Esophagus squamous epithelium (tissue), 5 donors: ENCODE measurements around the gene HSDL2. TPM values are rescaled to one million over a fixed set of nuclear protein-coding genes. Genes with fewer than 3 reads are reported as not detected.
"Not testable (repeated sequence)": the region's sequence is repeated elsewhere in the genome, so short reads cannot be mapped to it uniquely, and the experiment has no call there.

Experiments used
- DNase-seq: peaks from one replicate; lab custom pipeline; 2025; lab: John Stamatoyannopoulos, UW
- H3K27ac ChIP-seq, 4 donors: fragments of 200-600 bp; sonication (generic); one replicate each; pipeline ENCODE4 v1.5.1; 2016 to 2019; ENCODE audit warnings: mild to moderate bottlenecking in 1 of 4
- H3K27me3 ChIP-seq, 4 donors: fragments of 200-600 bp; sonication (generic); 1 replicate in 3 of 4; 2 replicates in 1 of 4; pipeline versions ENCODE4 v1.5.1 to v1.6.0; 2017 to 2021; ENCODE audit warnings: antibody characterized with exemption in 1 of 4
- H3K36me3 ChIP-seq, 3 donors: fragments of 200-600 bp; sonication (generic); one replicate each; pipeline ENCODE4 v1.5.1; 2016 to 2019
- H3K4me1 ChIP-seq, 3 donors: fragments of 200-600 bp; sonication (generic); one replicate each; pipeline ENCODE4 v1.5.1; 2017 to 2019
- H3K4me3 ChIP-seq, 4 donors: fragments of 200-600 bp; sonication (generic); 1 replicate in 3 of 4; 2 replicates in 1 of 4; pipeline ENCODE4 v1.5.1; 2016 to 2019; ENCODE audit warnings: mild to moderate bottlenecking in 2 of 4, moderate library complexity in 1 of 4
- H3K9me3 ChIP-seq, 3 donors: fragments of 200-600 bp; sonication (generic); one replicate each; pipeline ENCODE4 v1.5.1; 2016 to 2019
- CTCF ChIP-seq, 6 experiments: fragments of 450-650 bp in 4 of 6; fragments of 200-600 bp in 2 of 6; sonication (generic) in 2 of 6; IDR thresholded peaks; one replicate each; pipeline ENCODE4 v1.5.1; 2016 to 2019; ENCODE audit warnings: antibody characterized with exemption in 6 of 6, mild to moderate bottlenecking in 4 of 6, moderate library complexity in 4 of 6
- POLR2A ChIP-seq, 4 donors: fragments of 450-650 bp; IDR thresholded peaks; one replicate each; pipeline ENCODE4 v1.6.1; 2017; ENCODE audit warnings: antibody characterized with exemption in 4 of 4, mild to moderate bottlenecking in 4 of 4, moderate library complexity in 3 of 4
- WGBS, 2 donors: methylation state at CpG; one replicate each; pipeline ENCODE4 v1.1.5; 2018; 5-methylcytosine and 5-hydroxymethylcytosine counted together
- intact Hi-C: fragments of 100-400 bp; cut with DNase I; formaldehyde crosslinking; loops from one replicate; pipeline ENCODE4 v1.15.0; 2022
- total RNA-seq, 4 donors: library from RNA; depleted of rRNA; stranded (reverse); fragments of >200 nt; gene quantifications; one replicate each; pipeline ENCODE4 v1.1.0, GENCODE V29; 2016
- donor health status: DM: yes; HTN: yes; CAD: no.

The HSDL2 gene
- total RNA-seq, 4 donors from 2014 or later: 18.5 to 49.4 (median 36.0) TPM

GRCh38 chr9:112382066-112382465 is 2.2 kb downstream of the HSDL2 start:
- Histone ChIP-seq H3K27me3 (no peaks in the 10 kb centered on the region), H3K27ac (no peak overlapping the region), H3K4me1 (peaks cover 0 to 73% (median 26%) of the 10 kb centered on the region in 3 donors), H3K36me3 (no peaks in the 10 kb centered on the region), H3K9me3 (no peaks in the 10 kb centered on the region), H3K4me3 (no peak overlapping the region)
- WGBS, 2 donors: 92 to 96% methylated on average over 6 to 7 of the region's 7 CpGs
- DNase-seq: no peak
- TF ChIP-seq POLR2A (IDR thresholded peaks at IDR 0.05) (no peak), CTCF (IDR thresholded peaks at IDR 0.05) (no peak)
- intact Hi-C loops: no loop called here

- intact Hi-C loops: no loop called here
- no peak for DNase-seq
- H3K4me3 ChIP-seq: no peak overlapping the region
These were observed 2.8 kb downstream of the HSDL2 start for GRCh38 chr9:112382501-112383364.

GRCh38 chr9:112384219-112384618 is 4.3 kb downstream of the HSDL2 start:
- Histone ChIP-seq H3K4me3 (no peak overlapping the region), H3K4me1 (peaks cover 0 to 54% (median 13%) of the 10 kb centered on the region in 3 donors), H3K9me3 (no peaks in the 10 kb centered on the region), H3K36me3 (peaks cover 0 to 12% (median 0%) of the 10 kb centered on the region in 3 donors), H3K27me3 (no peaks in the 10 kb centered on the region), H3K27ac (peak overlapping the region in 2 of 4 donors; percentile 31 to 34)
- no peak for TF ChIP-seq CTCF (IDR thresholded peaks at IDR 0.05)
- no peak for TF ChIP-seq POLR2A (IDR thresholded peaks at IDR 0.05)
- WGBS, 2 donors: 89% methylated on average over 1 of the region's 1 CpG
- no peak for DNase-seq
- intact Hi-C loops: no loop called here

More at GRCh38 chr9:112382501-112383364, 2.8 kb downstream of the HSDL2 start:
- Histone ChIP-seq H3K36me3 (peaks cover 0 to 6% (median 0%) of the 10 kb centered on the region in 3 donors), H3K4me1 (peaks cover 0 to 66% (median 20%) of the 10 kb centered on the region in 3 donors), H3K27ac (peak overlapping the region in 1 of 4 donors; percentile 3), H3K9me3 (no peaks in the 10 kb centered on the region), H3K27me3 (no peaks in the 10 kb centered on the region)
- TF ChIP-seq POLR2A (IDR thresholded peaks at IDR 0.05): no peak
- 73 to 76% methylated on average over 11 of the region's 11 CpGs for WGBS, 2 donors

GRCh38 chr9:112384690-112385089 is 4.8 kb downstream of the HSDL2 start:
- intact Hi-C loops: no loop called here
- TF ChIP-seq CTCF (IDR thresholded peaks at IDR 0.05) (no peak), POLR2A (IDR thresholded peaks at IDR 0.05) (no peak)
- Histone ChIP-seq H3K9me3 (no peaks in the 10 kb centered on the region), H3K36me3 (peaks cover 0 to 12% (median 0%) of the 10 kb centered on the region in 3 donors), H3K4me1 (peaks cover 0 to 54% (median 13%) of the 10 kb centered on the region in 3 donors), H3K27ac (peak overlapping the region in 2 of 4 donors; percentile 31 to 34), H3K4me3 (no peak overlapping the region), H3K27me3 (no peaks in the 10 kb centered on the region)
- WGBS, 2 donors: 53 to 57% methylated on average over 5 of the region's 5 CpGs
- DNase-seq: no peak

GRCh38 chr9:112387115-112387514 is 7.2 kb downstream of the HSDL2 start:
- WGBS, 2 donors: 85 to 97% methylated on average over 3 of the region's 3 CpGs
- H3K9me3 ChIP-seq: no peaks in the 10 kb centered on the region
- H3K27me3 ChIP-seq: no peaks in the 10 kb centered on the region
- H3K4me1 ChIP-seq: peaks cover 0 to 49% (median 5%) of the 10 kb centered on the region in 3 donors
- H3K27ac ChIP-seq: no peak overlapping the region
- H3K36me3 ChIP-seq: peaks cover 0 to 12% (median 0%) of the 10 kb centered on the region in 3 donors
- intact Hi-C loops: no loop called here
- H3K4me3 ChIP-seq: no peak overlapping the region
- TF ChIP-seq POLR2A (IDR thresholded peaks at IDR 0.05) (no peak), CTCF (IDR thresholded peaks at IDR 0.05) (no peak)
- no peak for DNase-seq

- Histone ChIP-seq H3K36me3 (peaks cover 0 to 12% (median 0%) of the 10 kb centered on the region in 3 donors), H3K4me1 (peaks cover 0 to 22% (median 0%) of the 10 kb centered on the region in 3 donors)
- WGBS, 2 donors: 89 to 100% methylated on average over 2 to 3 of the region's 3 CpGs
- intact Hi-C loops, H3K27me3 ChIP-seq, H3K9me3 ChIP-seq, H3K4me3 ChIP-seq, H3K27ac ChIP-seq, DNase-seq: not testable (repeated sequence)
These were observed 10.0 kb downstream of the HSDL2 start for GRCh38 chr9:112389897-112390296.

- DNase-seq, H3K4me3 ChIP-seq, H3K9me3 ChIP-seq, H3K27ac ChIP-seq, H3K27me3 ChIP-seq, intact Hi-C loops: not testable (repeated sequence)
- Histone ChIP-seq H3K36me3 (peaks cover 0 to 14% (median 0%) of the 10 kb centered on the region in 3 donors), H3K4me1 (peaks cover 0 to 13% (median 0%) of the 10 kb centered on the region in 3 donors)
- 79 to 94% methylated on average over 3 to 4 of the region's 4 CpGs for WGBS, 2 donors
These were observed 12.1 kb downstream of the HSDL2 start for GRCh38 chr9:112391936-112392560.

GRCh38 chr9:112393146-112393545 is 13.2 kb downstream of the HSDL2 start:
- not testable (repeated sequence) for H3K4me3 ChIP-seq
- 90 to 97% methylated on average over 5 of the region's 5 CpGs for WGBS, 2 donors
- H3K4me1 ChIP-seq: peaks cover 0 to 13% (median 0%) of the 10 kb centered on the region in 3 donors

More at GRCh38 chr9:112393146-112393545, 13.2 kb downstream of the HSDL2 start:
- H3K36me3 ChIP-seq, H3K9me3 ChIP-seq, intact Hi-C loops, H3K27ac ChIP-seq, DNase-seq, H3K27me3 ChIP-seq: not testable (repeated sequence)
